ENCODE results near the gene TET2.

The TET2 gene

DNA sequence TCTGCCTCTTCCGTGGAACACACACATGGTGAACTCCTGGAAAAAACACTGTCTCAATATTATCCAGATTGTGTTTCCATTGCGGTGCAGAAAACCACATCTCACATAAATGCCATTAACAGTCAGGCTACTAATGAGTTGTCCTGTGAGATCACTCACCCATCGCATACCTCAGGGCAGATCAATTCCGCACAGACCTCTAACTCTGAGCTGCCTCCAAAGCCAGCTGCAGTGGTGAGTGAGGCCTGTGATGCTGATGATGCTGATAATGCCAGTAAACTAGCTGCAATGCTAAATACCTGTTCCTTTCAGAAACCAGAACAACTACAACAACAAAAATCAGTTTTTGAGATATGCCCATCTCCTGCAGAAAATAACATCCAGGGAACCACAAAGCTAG, 87.9 kb downstream of the TET2 start:
- no peak for DNase-seq

DNA sequence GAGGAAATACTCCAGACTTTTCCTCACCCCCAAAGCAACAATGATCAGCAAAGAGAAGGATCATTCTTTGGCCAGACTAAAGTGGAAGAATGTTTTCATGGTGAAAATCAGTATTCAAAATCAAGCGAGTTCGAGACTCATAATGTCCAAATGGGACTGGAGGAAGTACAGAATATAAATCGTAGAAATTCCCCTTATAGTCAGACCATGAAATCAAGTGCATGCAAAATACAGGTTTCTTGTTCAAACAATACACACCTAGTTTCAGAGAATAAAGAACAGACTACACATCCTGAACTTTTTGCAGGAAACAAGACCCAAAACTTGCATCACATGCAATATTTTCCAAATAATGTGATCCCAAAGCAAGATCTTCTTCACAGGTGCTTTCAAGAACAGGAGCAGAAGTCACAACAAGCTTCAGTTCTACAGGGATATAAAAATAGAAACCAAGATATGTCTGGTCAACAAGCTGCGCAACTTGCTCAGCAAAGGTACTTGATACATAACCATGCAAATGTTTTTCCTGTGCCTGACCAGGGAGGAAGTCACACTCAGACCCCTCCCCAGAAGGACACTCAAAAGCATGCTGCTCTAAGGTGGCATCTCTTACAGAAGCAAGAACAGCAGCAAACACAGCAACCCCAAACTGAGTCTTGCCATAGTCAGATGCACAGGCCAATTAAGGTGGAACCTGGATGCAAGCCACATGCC, 89.7 kb downstream of the TET2 start:
- DNase-seq, result no peak

- DNase-seq, result no peak
Measured at GRCh38 chr4:105236916-105237311, 90.2 kb downstream of the TET2 start.

GRCh38 chr4:105240037-105240436, 93.4 kb downstream of the TET2 start:
- DNase-seq, result no peak

GRCh38 chr4:105241451-105241850, 94.8 kb downstream of the TET2 start:
- no peak for DNase-seq

GRCh38 chr4:105243446-105243845, 96.8 kb downstream of the TET2 start:
- no peak for DNase-seq

DNA sequence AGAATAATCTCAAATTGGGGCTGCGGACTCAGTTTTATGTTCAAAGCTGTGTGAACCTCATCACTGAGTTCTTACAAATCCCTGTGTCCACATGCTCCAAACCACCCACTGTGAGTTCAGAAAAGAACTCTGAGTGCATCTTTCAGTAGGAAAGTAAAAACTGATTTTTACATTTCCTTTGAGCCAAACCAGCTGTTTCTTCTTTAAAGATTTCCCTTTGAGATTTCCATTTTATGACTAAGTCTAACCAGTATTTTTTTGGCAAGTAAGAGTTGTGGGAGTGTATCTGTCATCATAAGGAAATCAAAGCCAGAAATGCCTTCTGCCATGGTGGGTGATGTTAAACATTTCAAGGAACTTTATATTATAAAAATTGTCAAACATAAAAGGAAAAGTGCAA, 100.0 kb downstream of the TET2 start:
- DNase-seq, result no peak

GRCh38 chr4:105248613-105249012, 101.9 kb downstream of the TET2 start:
- peak in 2 of 4 experiments; percentile 7 to 18 for DNase-seq

GRCh38 chr4:105257817-105258495, 111.3 kb downstream of the TET2 start:
- DNase-seq, result no peak

DNA sequence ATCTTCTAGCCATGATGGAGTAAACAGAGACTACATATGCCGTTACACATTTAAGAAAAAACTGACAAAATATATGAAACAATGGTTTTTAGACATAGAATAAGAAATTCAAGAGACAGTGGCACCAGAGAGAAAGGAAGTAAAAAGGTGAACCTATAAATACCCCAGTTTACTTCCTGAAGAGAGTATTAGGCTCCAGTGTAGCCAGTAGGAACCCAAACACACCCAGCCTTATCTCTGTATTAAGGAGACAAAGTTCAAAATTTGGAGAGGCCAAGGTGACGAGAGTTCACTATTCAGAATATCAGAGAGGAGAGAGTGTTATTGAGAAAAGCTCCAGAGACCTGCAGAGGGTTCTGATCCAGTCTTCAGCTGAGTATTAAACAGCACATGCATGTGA, 119.0 kb downstream of the TET2 start:
- DNase-seq, result no peak

GRCh38 chr4:105267280-105267679, 120.6 kb downstream of the TET2 start:
- no peak for DNase-seq

DNA sequence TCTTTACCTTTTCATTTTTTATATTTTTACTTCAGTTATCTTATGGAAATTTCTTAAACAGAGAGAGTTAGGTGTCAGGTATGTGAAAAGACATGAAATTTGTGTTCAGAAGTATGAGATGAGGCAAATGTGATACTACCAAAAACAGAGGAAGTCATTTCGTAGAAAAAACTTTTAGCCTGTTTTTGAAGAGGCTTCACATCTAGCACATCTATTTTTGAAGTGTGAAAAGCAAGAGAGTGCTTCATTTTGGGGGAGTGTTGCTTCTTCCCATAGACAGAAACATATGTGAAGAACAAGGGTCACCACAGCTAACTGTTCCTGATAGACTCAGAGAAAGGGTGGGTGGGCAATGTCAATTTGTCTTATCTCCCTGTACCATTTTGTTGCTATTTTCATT, 125.3 kb downstream of the TET2 start:
- no peak for DNase-seq

DNA sequence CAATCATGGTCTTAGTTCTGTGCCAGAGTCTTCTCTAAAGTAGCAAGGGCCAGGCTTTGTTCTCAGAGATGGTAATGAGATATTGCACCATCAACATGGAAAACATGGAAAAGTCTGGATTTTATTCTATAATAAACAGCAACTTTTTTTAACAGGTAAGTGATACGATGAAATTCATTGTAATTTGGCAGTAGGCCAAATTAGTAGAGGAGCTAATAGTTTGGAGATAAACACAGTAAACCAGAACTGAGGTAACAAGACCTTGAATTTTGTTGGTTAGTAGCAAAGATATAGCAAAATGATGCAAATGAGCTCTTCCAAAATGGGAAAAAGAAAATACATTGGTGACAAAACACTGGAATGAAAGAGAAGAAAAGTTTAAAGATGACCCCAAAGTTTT, 126.6 kb downstream of the TET2 start:
- DNase-seq, result no peak

DNA sequence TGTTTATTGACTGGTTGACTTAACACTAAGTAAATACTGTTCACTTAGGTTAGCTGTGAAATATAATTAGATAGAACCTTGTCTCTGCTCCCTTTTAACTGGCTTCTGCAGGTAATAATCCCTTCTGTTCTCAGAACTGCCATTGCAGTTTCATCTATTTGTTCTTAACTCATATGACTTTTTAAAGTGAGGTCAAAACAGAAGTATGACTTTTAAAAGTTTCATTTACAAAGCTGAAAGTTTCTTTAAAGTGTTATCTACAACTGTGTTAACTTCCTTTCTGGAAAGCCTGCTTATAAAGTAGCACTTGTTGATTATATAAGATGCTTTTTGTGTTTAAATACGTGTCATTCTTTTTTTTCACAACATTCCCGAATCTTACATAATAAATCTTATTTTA, 127.4 kb downstream of the TET2 start:
- DNase-seq, result no peak

DNA sequence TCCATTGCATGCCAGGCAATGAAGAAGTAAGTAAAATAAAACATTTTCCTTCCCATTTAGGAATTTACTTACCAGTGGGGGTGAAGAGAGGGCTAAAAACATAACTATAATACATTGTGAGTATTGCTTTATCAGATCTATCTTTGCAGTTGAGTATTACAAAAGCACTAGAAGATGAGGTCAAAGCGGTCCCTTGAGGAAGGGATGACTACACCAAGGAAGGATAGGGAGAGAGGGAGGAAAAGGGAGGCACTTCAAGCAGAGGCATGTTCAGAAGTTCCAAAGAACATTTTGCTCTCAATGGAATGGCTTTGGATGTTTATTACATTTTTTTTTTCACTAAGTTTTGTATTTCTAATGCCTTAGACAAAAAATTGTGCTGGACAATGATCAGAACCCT, 127.8 kb downstream of the TET2 start:
- no peak for DNase-seq

DNA sequence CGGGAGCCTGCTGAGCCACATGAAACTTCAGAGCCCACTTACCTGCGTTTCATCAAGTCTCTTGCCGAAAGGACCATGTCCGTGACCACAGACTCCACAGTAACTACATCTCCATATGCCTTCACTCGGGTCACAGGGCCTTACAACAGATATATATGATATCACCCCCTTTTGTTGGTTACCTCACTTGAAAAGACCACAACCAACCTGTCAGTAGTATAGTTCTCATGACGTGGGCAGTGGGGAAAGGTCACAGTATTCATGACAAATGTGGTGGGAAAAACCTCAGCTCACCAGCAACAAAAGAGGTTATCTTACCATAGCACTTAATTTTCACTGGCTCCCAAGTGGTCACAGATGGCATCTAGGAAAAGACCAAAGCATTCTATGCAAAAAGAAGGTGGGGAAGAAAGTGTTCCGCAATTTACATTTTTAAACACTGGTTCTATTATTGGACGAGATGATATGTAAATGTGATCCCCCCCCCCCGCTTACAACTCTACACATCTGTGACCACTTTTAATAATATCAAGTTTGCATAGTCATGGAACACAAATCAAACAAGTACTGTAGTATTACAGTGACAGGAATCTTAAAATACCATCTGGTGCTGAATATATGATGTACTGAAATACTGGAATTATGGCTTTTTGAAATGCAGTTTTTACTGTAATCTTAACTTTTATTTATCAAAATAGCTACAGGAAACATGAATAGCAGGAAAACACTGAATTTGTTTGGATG, 129.9 kb downstream of the TET2 start:
- no peak for DNase-seq

DNA sequence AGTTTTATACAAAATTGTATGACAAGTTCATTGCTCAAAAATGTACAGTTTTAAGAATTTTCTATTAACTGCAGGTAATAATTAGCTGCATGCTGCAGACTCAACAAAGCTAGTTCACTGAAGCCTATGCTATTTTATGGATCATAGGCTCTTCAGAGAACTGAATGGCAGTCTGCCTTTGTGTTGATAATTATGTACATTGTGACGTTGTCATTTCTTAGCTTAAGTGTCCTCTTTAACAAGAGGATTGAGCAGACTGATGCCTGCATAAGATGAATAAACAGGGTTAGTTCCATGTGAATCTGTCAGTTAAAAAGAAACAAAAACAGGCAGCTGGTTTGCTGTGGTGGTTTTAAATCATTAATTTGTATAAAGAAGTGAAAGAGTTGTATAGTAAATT, 131.0 kb downstream of the TET2 start:
- no peak for DNase-seq

DNA sequence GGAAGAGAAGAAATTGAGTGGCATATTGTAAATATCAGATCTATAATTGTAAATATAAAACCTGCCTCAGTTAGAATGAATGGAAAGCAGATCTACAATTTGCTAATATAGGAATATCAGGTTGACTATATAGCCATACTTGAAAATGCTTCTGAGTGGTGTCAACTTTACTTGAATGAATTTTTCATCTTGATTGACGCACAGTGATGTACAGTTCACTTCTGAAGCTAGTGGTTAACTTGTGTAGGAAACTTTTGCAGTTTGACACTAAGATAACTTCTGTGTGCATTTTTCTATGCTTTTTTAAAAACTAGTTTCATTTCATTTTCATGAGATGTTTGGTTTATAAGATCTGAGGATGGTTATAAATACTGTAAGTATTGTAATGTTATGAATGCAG, 132.6 kb downstream of the TET2 start:
- no peak for DNase-seq

DNA sequence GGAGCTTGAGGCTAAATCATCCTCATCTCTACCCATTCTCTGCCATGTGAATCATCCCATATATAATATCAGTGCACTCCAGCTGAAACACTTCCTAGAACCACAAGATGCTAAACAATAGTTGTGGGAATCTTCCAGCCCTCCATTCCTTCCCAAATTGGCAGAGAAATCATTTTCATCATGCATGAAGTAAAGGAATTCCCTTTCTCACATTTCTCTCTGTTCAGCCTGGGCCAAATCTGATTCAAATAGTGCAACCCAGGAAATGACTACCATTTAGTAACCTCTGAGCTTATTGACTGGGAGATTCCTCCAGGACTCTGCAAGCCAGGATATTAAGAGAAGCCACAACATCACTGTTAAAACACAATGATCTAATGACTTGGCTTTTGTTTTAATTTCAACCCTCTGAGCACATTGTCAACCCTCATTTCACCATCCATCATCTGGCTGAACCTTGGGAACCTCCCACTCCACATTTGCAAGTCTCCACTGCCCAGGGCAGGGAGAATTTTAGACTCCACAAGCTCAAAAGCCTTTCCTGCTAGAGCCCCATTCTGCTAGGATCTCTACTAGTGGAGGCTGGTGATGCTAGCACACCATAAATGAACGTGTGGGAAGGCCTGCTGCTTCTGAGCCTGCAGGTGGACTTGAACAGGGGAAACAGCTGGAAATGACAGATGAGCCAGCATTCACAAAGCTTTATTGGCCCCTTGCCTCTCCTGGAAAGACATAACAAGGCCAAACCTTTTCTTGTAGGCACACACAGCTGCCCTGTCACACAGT, 133.9 kb downstream of the TET2 start:
- peak in 1 of 4 experiments; percentile 6 for DNase-seq

DNA sequence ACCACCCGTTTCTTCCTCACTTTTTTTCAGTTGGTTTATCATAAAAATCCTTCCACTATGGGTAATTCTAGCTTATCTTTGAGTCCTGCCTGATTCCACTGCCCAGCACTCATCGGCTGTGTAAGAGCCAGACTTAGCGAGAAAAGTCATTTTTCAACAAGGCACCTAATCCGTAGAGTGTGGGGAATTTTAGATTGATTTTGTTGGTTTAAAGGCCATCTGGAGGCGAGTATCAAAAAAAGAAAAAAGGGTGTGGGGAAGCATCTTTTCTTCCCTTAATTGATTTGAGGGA, 134.4 kb downstream of the TET2 start:
- no peak for DNase-seq

- DNase-seq, result no peak
Measured at GRCh38 chr4:105282489-105282888, 135.8 kb downstream of the TET2 start.

GRCh38 chr4:105283501-105283900, 136.8 kb downstream of the TET2 start:
- DNase-seq, result no peak

GRCh38 chr4:105288121-105288520, 141.4 kb downstream of the TET2 start:
- DNase-seq, result no peak

All from suppressor macrophage (primary cell).